Smooth muscle cell (in vitro differentiated cells): ENCODE data around the gene MMAA. TPM values are rescaled to one million over a fixed set of nuclear protein-coding genes. Genes with fewer than 3 reads are reported as not detected.

Source experiments
- DNase-seq: peaks from one replicate; lab custom pipeline; 2025; ENCODE audit not compliant: unreplicated experiment; lab: John Stamatoyannopoulos, UW
- H2AFZ ChIP-seq: fragments of 200-600 bp; sonication (generic); 2 replicates; pipeline ENCODE4 v1.6.0; 2016; ENCODE audit warnings: antibody characterized with exemption, low read depth, mild to moderate bottlenecking
- H3F3A ChIP-seq: fragments of 200-600 bp; sonication (generic); 2 replicates; pipeline ENCODE4 v1.6.0; 2017; ENCODE audit warnings: antibody characterized with exemption, low read depth
- H3K27ac ChIP-seq: fragments of 200-600 bp; sonication (generic); 2 replicates; pipeline ENCODE4 v1.5.1; 2016; ENCODE audit warnings: low read depth, mild to moderate bottlenecking
- H3K27me3 ChIP-seq: fragments of 200-600 bp; sonication (generic); 2 replicates; pipeline ENCODE4 v1.6.1; 2016; ENCODE audit warnings: low read depth, mild to moderate bottlenecking
- H3K36me3 ChIP-seq: fragments of 200-600 bp; sonication (generic); 2 replicates; pipeline ENCODE4 v1.5.1; 2016; ENCODE audit warnings: low read depth
- H3K4me1 ChIP-seq: fragments of 200-600 bp; sonication (generic); 2 replicates; pipeline ENCODE4 v1.5.1; 2016; ENCODE audit warnings: low read depth
- H3K4me2 ChIP-seq: fragments of 200-600 bp; sonication (generic); 2 replicates; pipeline ENCODE4 v1.6.0; 2016; ENCODE audit warnings: mild to moderate bottlenecking
- H3K4me3 ChIP-seq: fragments of 200-600 bp; sonication (generic); 2 replicates; pipeline ENCODE4 v1.5.1; 2016; ENCODE audit warnings: mild to moderate bottlenecking
- H3K79me2 ChIP-seq: fragments of 200-600 bp; sonication (generic); 2 replicates; pipeline ENCODE4 v1.6.0; 2016; ENCODE audit warnings: low read depth, mild to moderate bottlenecking
- H3K9ac ChIP-seq: fragments of 200-600 bp; sonication (generic); 2 replicates; pipeline ENCODE4 v1.6.0; 2016; ENCODE audit warnings: low read depth
- H3K9me3 ChIP-seq: fragments of 200-600 bp; sonication (generic); replicated peaks from 2 replicates; pipeline ENCODE4 v1.5.1; 2016; ENCODE audit warnings: low read depth
- H4K20me1 ChIP-seq: fragments of 200-600 bp; sonication (generic); 2 replicates; pipeline ENCODE4 v1.6.0; 2016; ENCODE audit warnings: low read depth
- WGBS: methylation state at CpG from one replicate; pipeline ENCODE4 v1.1.7; 2016; ENCODE audit warnings: low lambda C conversion rate; 5-methylcytosine and 5-hydroxymethylcytosine counted together
- polyA plus RNA-seq: library from polyadenylated mRNA; unstranded; fragments of >200 nt; fragmentation: Nextera tagmentation; extraction: Ambion mirVana; gene quantifications from 2 replicates; pipeline ENCODE4 v1.2.1, GENCODE V29; 2016
- total RNA-seq: library from RNA; depleted of rRNA; stranded (reverse); fragments of >200 nt; gene quantifications from 2 replicates; pipeline ENCODE4 v1.2.3, GENCODE V29; 2014
- TF ChIP-seq, protein P1 (sequence below): fragments of 200-600 bp; sonication (generic); IDR thresholded peaks from 2 replicates; pipeline ENCODE4 v1.5.1; 2017; ENCODE audit warnings: borderline replicate concordance, mild to moderate bottlenecking, antibody characterized with exemption; ENCODE audit not compliant: insufficient read depth, poor library complexity, severe bottlenecking

The MMAA gene
- total and polyA plus RNA-seq, 2 experiments from 2014 or later: 5.1 to 5.3 TPM

DNA sequence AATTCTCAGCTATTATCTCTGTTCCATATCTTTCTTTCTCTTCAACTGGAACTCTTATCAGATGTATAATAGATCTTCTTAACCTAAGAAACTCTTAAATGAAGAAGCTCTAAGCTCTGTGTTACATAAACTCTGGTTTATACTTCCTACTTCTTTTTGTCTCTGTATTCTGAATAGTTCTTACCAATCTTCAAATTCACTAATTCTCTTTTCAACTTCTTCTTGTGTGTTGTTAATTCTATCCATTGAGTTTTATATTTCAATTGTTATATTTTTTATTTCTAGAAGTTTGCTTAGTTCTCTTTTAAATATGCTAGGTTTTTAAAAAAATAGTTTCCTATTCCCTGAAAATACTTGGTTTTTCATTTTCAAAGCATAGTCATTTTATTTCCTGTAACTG is 13.2 kb upstream of the MMAA start:
- TF ChIP-seq, protein P1, sequence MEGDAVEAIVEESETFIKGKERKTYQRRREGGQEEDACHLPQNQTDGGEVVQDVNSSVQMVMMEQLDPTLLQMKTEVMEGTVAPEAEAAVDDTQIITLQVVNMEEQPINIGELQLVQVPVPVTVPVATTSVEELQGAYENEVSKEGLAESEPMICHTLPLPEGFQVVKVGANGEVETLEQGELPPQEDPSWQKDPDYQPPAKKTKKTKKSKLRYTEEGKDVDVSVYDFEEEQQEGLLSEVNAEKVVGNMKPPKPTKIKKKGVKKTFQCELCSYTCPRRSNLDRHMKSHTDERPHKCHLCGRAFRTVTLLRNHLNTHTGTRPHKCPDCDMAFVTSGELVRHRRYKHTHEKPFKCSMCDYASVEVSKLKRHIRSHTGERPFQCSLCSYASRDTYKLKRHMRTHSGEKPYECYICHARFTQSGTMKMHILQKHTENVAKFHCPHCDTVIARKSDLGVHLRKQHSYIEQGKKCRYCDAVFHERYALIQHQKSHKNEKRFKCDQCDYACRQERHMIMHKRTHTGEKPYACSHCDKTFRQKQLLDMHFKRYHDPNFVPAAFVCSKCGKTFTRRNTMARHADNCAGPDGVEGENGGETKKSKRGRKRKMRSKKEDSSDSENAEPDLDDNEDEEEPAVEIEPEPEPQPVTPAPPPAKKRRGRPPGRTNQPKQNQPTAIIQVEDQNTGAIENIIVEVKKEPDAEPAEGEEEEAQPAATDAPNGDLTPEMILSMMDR: no peak
- no peak overlapping the region for H2AFZ ChIP-seq
- H3K4me2 ChIP-seq: no peak overlapping the region
- no peaks in the 10 kb centered on the region for H4K20me1 ChIP-seq
- DNase-seq: no peak
- H3F3A ChIP-seq: no peaks in the 10 kb centered on the region
- H3K79me2 ChIP-seq: no peaks in the 10 kb centered on the region
- H3K36me3 ChIP-seq: no peaks in the 10 kb centered on the region
- no peak overlapping the region for H3K9ac ChIP-seq
- no peaks in the 10 kb centered on the region for H3K4me1 ChIP-seq
- no peak overlapping the region for H3K4me3 ChIP-seq
- no peak overlapping the region for H3K27ac ChIP-seq
- H3K9me3 ChIP-seq: no peaks in the 10 kb centered on the region
- H3K27me3 ChIP-seq: no peaks in the 10 kb centered on the region

DNA sequence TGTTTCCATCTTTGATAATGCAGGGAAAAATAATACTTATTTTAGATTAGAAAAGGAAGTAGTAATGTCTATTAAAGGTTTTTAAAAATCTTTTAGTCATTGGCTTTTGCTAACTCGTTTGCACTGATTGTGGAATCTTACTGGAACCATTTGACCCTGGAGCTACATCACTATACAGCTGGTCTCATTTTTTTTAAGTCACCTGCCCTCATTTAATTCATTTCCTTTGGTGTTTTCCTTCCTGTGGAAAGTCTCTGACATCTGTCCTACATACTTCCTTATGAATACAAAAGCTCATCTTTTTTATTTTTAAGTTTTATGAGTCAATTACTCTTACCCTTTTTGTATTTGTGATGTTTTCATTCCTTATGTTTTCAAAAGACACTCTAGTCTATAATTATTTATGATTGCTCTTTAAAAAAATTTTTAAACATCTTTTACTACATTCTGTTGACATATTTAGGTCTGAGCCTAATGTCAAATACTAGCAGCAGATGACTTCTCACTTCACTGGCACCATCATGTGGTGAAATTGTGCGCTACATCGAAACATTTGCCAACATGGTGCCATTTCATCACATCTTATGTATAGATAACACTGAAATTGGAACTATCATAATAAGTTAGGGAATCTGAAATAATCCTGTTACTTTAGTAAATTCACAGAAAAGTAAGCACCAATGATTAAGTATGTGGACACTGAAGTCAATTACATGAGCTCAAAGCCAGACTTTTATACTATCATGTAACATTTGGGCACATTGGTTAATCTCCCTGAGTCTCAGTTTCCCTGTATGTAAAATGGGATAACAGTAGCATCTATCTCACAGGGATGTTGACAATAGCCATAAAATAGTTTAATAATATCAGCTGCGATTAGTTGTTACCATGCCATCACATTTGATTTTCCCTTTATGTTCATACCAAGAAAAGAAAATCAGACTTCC is 9.4 kb upstream of the MMAA start:
- H4K20me1 ChIP-seq: no peaks in the 10 kb centered on the region
- DNase-seq: peak; percentile 2
- H3K4me2 ChIP-seq: no peak overlapping the region
- H3K9me3 ChIP-seq: no peaks in the 10 kb centered on the region
- TF ChIP-seq, protein P1: peak; percentile 83
- H3F3A ChIP-seq: no peaks in the 10 kb centered on the region
- 60% methylated on average over 4 of the region's 4 CpGs for WGBS
- no peak overlapping the region for H3K27ac ChIP-seq
- no peak overlapping the region for H3K4me3 ChIP-seq
- H3K4me1 ChIP-seq: no peaks in the 10 kb centered on the region
- no peak overlapping the region for H3K9ac ChIP-seq
- H3K79me2 ChIP-seq: no peaks in the 10 kb centered on the region
- H2AFZ ChIP-seq: no peak overlapping the region
- no peaks in the 10 kb centered on the region for H3K36me3 ChIP-seq
- H3K27me3 ChIP-seq: no peaks in the 10 kb centered on the region

DNA sequence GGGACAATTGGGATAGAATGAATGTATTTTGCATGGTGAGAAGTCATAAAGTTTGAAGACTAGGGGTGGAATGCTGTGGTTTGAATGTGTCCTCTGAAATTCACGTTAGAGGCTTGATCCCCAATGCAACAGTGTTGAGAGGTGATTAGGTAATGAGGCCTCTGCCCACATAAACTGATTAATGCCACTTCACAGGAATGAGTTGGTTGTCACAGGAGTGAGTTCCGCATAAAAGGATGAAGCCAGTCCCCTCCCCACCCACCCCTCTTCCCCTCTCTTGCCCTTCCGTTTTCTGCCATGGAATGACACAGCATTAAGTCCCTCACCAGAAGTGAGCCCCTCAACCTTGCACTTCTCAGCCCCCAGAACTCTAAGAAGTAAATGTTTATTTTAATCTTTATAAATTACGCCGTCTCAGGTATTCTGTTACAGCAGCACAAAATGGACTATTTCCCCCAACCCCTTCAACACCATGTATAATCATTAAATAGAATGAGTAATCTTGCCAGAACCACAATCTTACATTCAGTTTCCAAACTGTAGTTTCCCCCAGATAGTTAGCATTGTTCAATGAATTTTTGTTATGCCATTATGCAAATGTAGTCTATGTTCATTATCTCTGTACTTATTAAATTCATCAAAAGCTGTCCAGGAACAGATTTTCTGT is 5.5 kb upstream of the MMAA start:
- H3K27me3 ChIP-seq: no peaks in the 10 kb centered on the region
- H3K27ac ChIP-seq: no peak overlapping the region
- peaks cover 8% of the 10 kb centered on the region for H3K4me1 ChIP-seq
- no peaks in the 10 kb centered on the region for H4K20me1 ChIP-seq
- TF ChIP-seq, protein P1: no peak
- H3F3A ChIP-seq: no peaks in the 10 kb centered on the region
- 74% methylated on average over 5 of the region's 5 CpGs for WGBS
- no peak overlapping the region for H3K4me3 ChIP-seq
- peaks cover 8% of the 10 kb centered on the region for H3K79me2 ChIP-seq
- H3K9me3 ChIP-seq: no peaks in the 10 kb centered on the region
- H3K36me3 ChIP-seq: no peaks in the 10 kb centered on the region
- DNase-seq: no peak
- no peak overlapping the region for H3K4me2 ChIP-seq
- no peak overlapping the region for H3K9ac ChIP-seq
- no peak overlapping the region for H2AFZ ChIP-seq
